ENCODE results near the gene AFF4.
"Not testable (repeated sequence)": the region's sequence is repeated elsewhere in the genome, so short reads cannot be mapped to it uniquely, and the experiment has no call there.

AFF4 gene

GRCh38 chr5:132971483-132972435, 8.3 kb upstream of the AFF4 start:
- DNase-seq (ENCODE audit: low read depth) = no peak
- H3K4me3 ChIP-seq (ENCODE audit: low read depth, low read length) = no peak overlapping the region
- no peak for TF ChIP-seq CTCF (IDR thresholded peaks at IDR 0.05; ENCODE audit: low read depth, low read length)
- TF ChIP-seq POLR2A (IDR thresholded peaks at IDR 0.05; ENCODE audit: extremely low read depth, insufficient read length) = no peak
- no peak for TF ChIP-seq MYC (IDR thresholded peaks at IDR 0.05; ENCODE audit: low read depth, low read length)
- no peak for TF ChIP-seq MAX (IDR thresholded peaks at IDR 0.05; ENCODE audit: low read depth, low read length)

- no peak for TF ChIP-seq MYC (IDR thresholded peaks at IDR 0.05; ENCODE audit: low read depth, low read length)
- TF ChIP-seq POLR2A (IDR thresholded peaks at IDR 0.05; ENCODE audit: extremely low read depth, insufficient read length) = no peak
- no peak for TF ChIP-seq CTCF (IDR thresholded peaks at IDR 0.05; ENCODE audit: low read depth, low read length)
- no peak for TF ChIP-seq MAX (IDR thresholded peaks at IDR 0.05; ENCODE audit: low read depth, low read length)
- H3K4me3 ChIP-seq (ENCODE audit: low read depth, low read length) = no peak overlapping the region
- DNase-seq (ENCODE audit: low read depth) = no peak
These were observed 1.7 kb upstream of the AFF4 start for GRCh38 chr5:132965120-132965519.

GRCh38 chr5:132962429-132963021, 909 bp downstream of the AFF4 start:
- peak; percentile 52 for DNase-seq (ENCODE audit: low read depth)
- TF ChIP-seq CTCF (IDR thresholded peaks at IDR 0.05; ENCODE audit: low read depth, low read length) (no peak), MYC (IDR thresholded peaks at IDR 0.05; ENCODE audit: low read depth, low read length) (no peak), POLR2A (IDR thresholded peaks at IDR 0.05; ENCODE audit: extremely low read depth, insufficient read length) (no peak), MAX (IDR thresholded peaks at IDR 0.05; ENCODE audit: low read depth, low read length) (no peak)
- peak overlapping the region; percentile 80 for H3K4me3 ChIP-seq (ENCODE audit: low read depth, low read length)

GRCh38 chr5:132961887-132962286, 1.5 kb downstream of the AFF4 start:
- peak; percentile 11 for DNase-seq (ENCODE audit: low read depth)
- peak overlapping the region; percentile 80 for H3K4me3 ChIP-seq (ENCODE audit: low read depth, low read length)
- TF ChIP-seq CTCF (IDR thresholded peaks at IDR 0.05; ENCODE audit: low read depth, low read length) (no peak), MYC (IDR thresholded peaks at IDR 0.05; ENCODE audit: low read depth, low read length) (no peak), MAX (IDR thresholded peaks at IDR 0.05; ENCODE audit: low read depth, low read length) (no peak)

GRCh38 chr5:132961123-132961815, 2.2 kb downstream of the AFF4 start:
- not testable (repeated sequence) for DNase-seq (ENCODE audit: low read depth)
- H3K4me3 ChIP-seq (ENCODE audit: low read depth, low read length) = peak overlapping the region; percentile 80

- H3K4me3 ChIP-seq (ENCODE audit: low read depth, low read length); DNase-seq (ENCODE audit: low read depth): not testable (repeated sequence)
These were observed 7.2 kb downstream of the AFF4 start for GRCh38 chr5:132956166-132956799.
